H1 (cell line): ENCODE results near the gene SERPINA12. TPM values are rescaled to one million over a fixed set of nuclear protein-coding genes. Genes with fewer than 3 reads are reported as not detected.

Experiments
- CTCF ChIA-PET: fragments of 300-600 bp; sonication (Branson Sonifier 250); formaldehyde crosslinking; loops from one replicate; lab custom pipeline; 2021; ENCODE audit not compliant: partially characterized antibody; lab: Charles Lee
- POLR2A ChIA-PET: fragments of 300-600 bp; sonication (Branson Sonifier 250); formaldehyde crosslinking; loops from one replicate; lab custom pipeline; 2021; ENCODE audit warnings: inconsistent platforms; ENCODE audit not compliant: partially characterized antibody; lab: Charles Lee
- DNase-seq, 2 experiments: peaks; one replicate each; pipeline versions ENCODE4 v3.0.0 to v3.0.0-alpha.2; 2010 to 2022; ENCODE audit warnings: low spot score in 2 of 2, low read depth in 1 of 2, mixed read lengths in 1 of 2
- FAIRE-seq: peaks from 2 replicates; lab custom pipeline; 2011; peaks lifted over from hg19 to GRCh38; lab: Jason Lieb, UNC
- H2AFZ ChIP-seq: 2 replicates; pipeline ENCODE4 v1.8.1; 2012; ENCODE audit warnings: low read length, inconsistent platforms
- H2AK5ac ChIP-seq: 2 replicates; pipeline ENCODE4 v1.6.1; 2013; ENCODE audit warnings: low read depth, low read length
- H2BK120ac ChIP-seq: replicated peaks from 2 replicates; pipeline ENCODE3; 2013; ENCODE audit warnings: low read depth, low read length, inconsistent platforms
- H2BK12ac ChIP-seq: 2 replicates; pipeline ENCODE4 v1.6.1; 2013; ENCODE audit warnings: low read depth, low read length
- H2BK15ac ChIP-seq: 2 replicates; pipeline ENCODE4 v1.6.1; 2013; ENCODE audit warnings: low read length
- H2BK20ac ChIP-seq: 2 replicates; pipeline ENCODE4 v1.6.1; 2013; ENCODE audit warnings: low read length
- H2BK5ac ChIP-seq: 2 replicates; pipeline ENCODE4 v1.6.1; 2013; ENCODE audit warnings: low read depth, low read length
- H3K14ac ChIP-seq: 2 replicates; pipeline ENCODE4 v1.6.1; 2013; ENCODE audit warnings: inconsistent platforms; ENCODE audit not compliant: insufficient read length
- H3K18ac ChIP-seq: 2 replicates; pipeline ENCODE4 v1.6.1; 2013; ENCODE audit warnings: low read length; ENCODE audit errors: extremely low read depth
- H3K23ac ChIP-seq: 2 replicates; pipeline ENCODE4 v1.6.1; 2013; ENCODE audit warnings: inconsistent platforms; ENCODE audit not compliant: insufficient read length
- H3K23me2 ChIP-seq: 2 replicates; pipeline ENCODE4 v1.6.1; 2013; ENCODE audit warnings: low read depth, low read length
- H3K27ac ChIP-seq: 2 replicates; pipeline ENCODE4 v1.6.1; 2011; ENCODE audit warnings: low read depth, low read length, inconsistent platforms
- H3K27me3 ChIP-seq, 4 experiments: replicated peaks in 1 of 4; 1 replicate in 1 of 4; 2 replicates in 3 of 4; pipeline versions ENCODE4 v1.6.1 to v1.8.1; 2011 to 2013; ENCODE audit warnings: low read length in 3 of 4, mild to moderate bottlenecking in 3 of 4, inconsistent platforms in 2 of 4, mixed read lengths in 2 of 4, moderate library complexity in 1 of 4; ENCODE audit not compliant: control insufficient read depth in 3 of 4, insufficient read depth in 3 of 4; ENCODE audit errors: extremely low read depth in 1 of 4
- H3K36me3 ChIP-seq, 4 experiments: 2 replicates each; pipeline versions ENCODE4 v1.6.1 to v1.8.1; 2011 to 2013; ENCODE audit warnings: mild to moderate bottlenecking in 4 of 4, low read length in 3 of 4, moderate library complexity in 2 of 4, control low read depth in 1 of 4, inconsistent platforms in 1 of 4; ENCODE audit not compliant: insufficient read depth in 4 of 4, control insufficient read depth in 2 of 4
- H3K4ac ChIP-seq: replicated peaks from 2 replicates; pipeline ENCODE3; 2013; ENCODE audit warnings: low read length, low read depth, mixed read lengths, inconsistent platforms; ENCODE audit not compliant: insufficient read length
- H3K4me1 ChIP-seq, 4 experiments: replicated peaks in 1 of 4; 1 replicate in 1 of 4; 2 replicates in 3 of 4; pipeline versions ENCODE4 v1.6.1 to v1.8.1; 2011 to 2013; ENCODE audit warnings: low read length in 3 of 4, inconsistent platforms in 2 of 4, mixed read lengths in 1 of 4; ENCODE audit not compliant: insufficient read depth in 4 of 4, control insufficient read depth in 3 of 4
- H3K4me2 ChIP-seq, 2 experiments: 2 replicates each; pipeline versions ENCODE4 v1.6.1 to v1.8.1; 2011 to 2013; ENCODE audit warnings: low read depth in 2 of 2, low read length in 2 of 2, control low read depth in 1 of 2, inconsistent platforms in 1 of 2, mild to moderate bottlenecking in 1 of 2; ENCODE audit not compliant: insufficient read depth in 1 of 2
- H3K4me3 ChIP-seq, 4 experiments: fragments of 200-600, 300-600 bp in 1 of 4; sonication (generic), shearing (Covaris generic), sonication (Bioruptor Twin) in 1 of 4; 2 replicates each; pipeline versions ENCODE4 v1.5.1 to v1.8.1; 2011 to 2016; ENCODE audit warnings: low read length in 4 of 4, low read depth in 3 of 4, control low read depth in 2 of 4, inconsistent platforms in 2 of 4, mild to moderate bottlenecking in 2 of 4, mixed read lengths in 1 of 4, moderate library complexity in 1 of 4; ENCODE audit not compliant: insufficient read depth in 2 of 4; ENCODE audit errors: extremely low read depth in 1 of 4
- H3K56ac ChIP-seq: replicated peaks from 2 replicates; pipeline ENCODE3; 2013; ENCODE audit warnings: low read depth, mild to moderate bottlenecking, mixed read lengths, low read length, inconsistent platforms; ENCODE audit not compliant: insufficient read length
- H3K79me1 ChIP-seq: 2 replicates; pipeline ENCODE4 v1.6.1; 2013; ENCODE audit warnings: low read depth, low read length, control low read depth
- H3K79me2 ChIP-seq, 2 experiments: 2 replicates each; pipeline versions ENCODE4 v1.6.1 to v1.8.1; 2012 to 2013; ENCODE audit warnings: low read length in 2 of 2, mild to moderate bottlenecking in 2 of 2, inconsistent platforms in 1 of 2; ENCODE audit not compliant: insufficient read depth in 2 of 2, control insufficient read depth in 1 of 2
- H3K9ac ChIP-seq, 4 experiments: replicated peaks in 1 of 4; 1 replicate in 1 of 4; 2 replicates in 3 of 4; pipeline versions ENCODE4 v1.6.1 to v1.8.1; 2011 to 2013; ENCODE audit warnings: low read depth in 3 of 4, low read length in 3 of 4, control low read depth in 2 of 4, mild to moderate bottlenecking in 2 of 4, moderate library complexity in 2 of 4, inconsistent platforms in 1 of 4; ENCODE audit errors: extremely low read depth in 1 of 4
- H3K9me3 ChIP-seq, 2 experiments: 2 replicates each; pipeline versions ENCODE4 v1.6.1 to v1.8.1; 2012 to 2013; ENCODE audit warnings: mild to moderate bottlenecking in 2 of 2, moderate library complexity in 2 of 2, control low read depth in 1 of 2, inconsistent platforms in 1 of 2, low read depth in 1 of 2, low read length in 1 of 2, mixed read lengths in 1 of 2; ENCODE audit not compliant: insufficient read depth in 2 of 2
- H4K20me1 ChIP-seq, 2 experiments: replicated peaks in 1 of 2; 2 replicates each; pipeline versions ENCODE3 to v1.8.1; 2011 to 2013; ENCODE audit warnings: inconsistent platforms in 2 of 2, low read length in 2 of 2, mild to moderate bottlenecking in 1 of 2; ENCODE audit not compliant: insufficient read depth in 2 of 2, control insufficient read depth in 1 of 2
- H4K5ac ChIP-seq: 2 replicates; pipeline ENCODE4 v1.6.1; 2013; ENCODE audit warnings: low read length, low read depth, mixed read lengths, inconsistent platforms; ENCODE audit not compliant: insufficient read length
- H4K8ac ChIP-seq: 2 replicates; pipeline ENCODE4 v1.8.0; 2013; ENCODE audit warnings: mild to moderate bottlenecking, moderate library complexity, low read length, inconsistent platforms; ENCODE audit not compliant: insufficient read depth; ENCODE audit errors: extremely low read depth
- H4K91ac ChIP-seq: replicated peaks from 2 replicates; pipeline ENCODE3; 2013; ENCODE audit warnings: low read length, mixed read lengths, inconsistent platforms; ENCODE audit not compliant: insufficient read length
- CEBPB ChIP-seq: IDR thresholded peaks from 2 replicates; pipeline ENCODE4 v1.6.1; 2012; ENCODE audit warnings: low read depth, low read length
- CHD1 ChIP-seq: IDR thresholded peaks from 2 replicates; pipeline ENCODE4 v1.6.1; 2012; ENCODE audit warnings: low read depth, low read length, improper control_type of control experiment
- CHD2 ChIP-seq: IDR thresholded peaks from 2 replicates; pipeline ENCODE4 v1.6.1; 2012; ENCODE audit warnings: low read length, improper control_type of control experiment
- GTF2F1 ChIP-seq: IDR thresholded peaks from 2 replicates; pipeline ENCODE4 v1.6.1; 2012; ENCODE audit warnings: low read depth, low read length, improper control_type of control experiment, borderline replicate concordance
- RAD21 ChIP-seq, 2 experiments: IDR thresholded peaks in 1 of 2; conservative IDR thresholded peaks in 1 of 2; 2 replicates each; pipeline ENCODE4 v1.6.1; 2011; ENCODE audit warnings: low read depth in 2 of 2, low read length in 2 of 2, improper control_type of control experiment in 1 of 2, inconsistent platforms in 1 of 2, mild to moderate bottlenecking in 1 of 2, moderate library complexity in 1 of 2
- RBBP5 ChIP-seq: IDR thresholded peaks from 2 replicates; pipeline ENCODE4 v1.7.1; 2012; ENCODE audit warnings: low read depth, mild to moderate bottlenecking, inconsistent platforms, low read length, moderate library complexity, borderline replicate concordance
- SRF ChIP-seq: IDR thresholded peaks from 2 replicates; pipeline ENCODE4 v1.6.1; 2011; ENCODE audit warnings: mild to moderate bottlenecking, low read depth, low read length, moderate library complexity
- SUZ12 ChIP-seq: fragments of 200-600 bp; sonication (generic); IDR thresholded peaks from 2 replicates; pipeline ENCODE4 v1.6.1; 2012; ENCODE audit warnings: mild to moderate bottlenecking, inconsistent platforms, low read length, moderate library complexity, mixed read lengths
- TAF1 ChIP-seq: IDR thresholded peaks from 2 replicates; pipeline ENCODE4 v1.6.1; 2011; ENCODE audit warnings: mild to moderate bottlenecking, low read depth, low read length
- YY1 ChIP-seq: IDR thresholded peaks from 2 replicates; pipeline ENCODE4 v1.6.1; 2011; ENCODE audit warnings: low read depth, mild to moderate bottlenecking, low read length
- WGBS, 2 experiments: shearing (Covaris generic) in 1 of 2; methylation state at CpG; one replicate each; pipeline versions ENCODE4 v1.1.6 to v1.1.7; 2013 to 2015; ENCODE audit warnings: low lambda C conversion rate in 2 of 2, mixed read lengths in 2 of 2, inconsistent platforms in 1 of 2, low coverage in 1 of 2, missing lambda C conversion rate in 1 of 2; ENCODE audit not compliant: insufficient replicate concordance in 2 of 2, insufficient coverage in 1 of 2, insufficient read length in 1 of 2; ENCODE audit errors: extremely low coverage in 1 of 2, missing lambda C conversion rate in 1 of 2; 5-methylcytosine and 5-hydroxymethylcytosine counted together
- polyA plus RNA-seq, 7 experiments: library from polyadenylated mRNA; depleted of rRNA in 3 of 7; stranded (reverse) in 5 of 7; unstranded in 2 of 7; fragments of >200 nt in 5 of 7; fragments of 200-250 nt in 2 of 7; gene quantifications; 1 replicate in 5 of 7; 2 replicates in 1 of 7; 4 replicates in 1 of 7; pipeline versions ENCODE4 v1.2.1 to v1.2.3, GENCODE V29; 2011 to 2013; ENCODE audit warnings: missing spikeins in 2 of 7, mixed read lengths in 2 of 7
- total RNA-seq: library from RNA; stranded (reverse); fragmentation: NEBNext Ultra II Directional; extraction: Animal tissue kit (Norgen Biotek cat#: 25700); gene quantifications from 2 replicates; pipeline ENCODE4 v1.2.1, GENCODE V29; 2021
- TF ChIP-seq, protein P1 (sequence below): IDR thresholded peaks from 2 replicates; pipeline ENCODE4 v1.6.1; 2011; ENCODE audit warnings: low read length, improper control_type of control experiment

The SERPINA12 gene
- total and polyA plus RNA-seq, 2 of the 8 experiments (the other 6 are each of a cell fraction or from before 2014, with no cell fraction given): not detected

DNA sequence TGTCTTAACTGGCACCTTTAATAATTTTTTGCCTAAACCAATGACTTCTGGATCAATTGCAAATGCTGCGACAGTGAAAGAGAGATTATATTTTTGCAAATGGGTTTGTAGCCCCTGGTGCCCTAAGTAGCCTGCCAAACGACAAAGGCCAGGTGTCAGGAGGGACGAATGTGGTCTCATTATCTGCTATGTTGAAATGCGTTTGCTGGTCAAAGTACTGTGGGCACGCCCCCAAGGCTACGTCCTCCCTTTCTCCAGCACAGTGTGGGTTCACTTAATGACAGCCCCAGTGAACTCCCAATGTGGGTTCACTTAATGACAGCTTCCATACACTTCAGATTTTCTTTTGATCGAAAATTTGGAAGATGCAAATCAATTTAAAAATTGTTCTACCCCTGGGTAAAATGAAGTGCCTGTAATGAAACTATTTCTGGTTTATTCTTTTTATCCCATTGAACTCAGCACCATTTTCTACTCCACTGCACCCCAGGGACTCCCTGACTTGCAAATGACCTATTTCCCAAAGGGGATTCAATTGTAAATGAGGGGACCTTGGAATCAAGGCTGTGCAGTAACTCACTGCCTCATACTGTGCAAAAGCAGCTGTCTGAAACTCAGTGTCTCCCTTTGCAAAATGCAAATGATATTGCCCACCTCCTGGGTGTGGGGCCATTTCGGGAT, 58.0 kb downstream of the SERPINA12 start:
- no peak overlapping the region for H3K56ac ChIP-seq
- no peaks in the 10 kb centered on the region for H4K20me1 ChIP-seq
- peak overlapping the region; percentile 14 for H4K5ac ChIP-seq
- H3K27ac ChIP-seq: peak overlapping the region; percentile 12; the same call in 1 of the 2 replicates
- H3K9ac ChIP-seq: no peak overlapping the region
- H2AFZ ChIP-seq: no peak overlapping the region
- peaks cover 2% of the 10 kb centered on the region; the same call in 1 of the 2 replicates for H3K23me2 ChIP-seq
- no peak overlapping the region for H2BK120ac ChIP-seq
- H2AK5ac ChIP-seq: no peak overlapping the region
- H3K4ac ChIP-seq: no peak overlapping the region
- no peaks in the 10 kb centered on the region for H3K79me2 ChIP-seq
- no peaks in the 10 kb centered on the region; a peak in 1 of 7 replicates for H3K27me3 ChIP-seq
- peak overlapping the region; percentile 47 to 75 for H3K4me2 ChIP-seq
- no peak overlapping the region for H2BK12ac ChIP-seq
- peak overlapping the region; percentile 97; the same call in 1 of the 2 replicates for H2BK20ac ChIP-seq
- no peaks in the 10 kb centered on the region for H3K79me1 ChIP-seq
- peak overlapping the region; percentile 85 for H3K18ac ChIP-seq
- peak overlapping the region in 3 of 4 experiments; percentile 14 to 45 (median 23); a peak in 5 of 8 replicates for H3K4me3 ChIP-seq
- peak overlapping the region; percentile 55; the same call in 1 of the 2 replicates for H2BK5ac ChIP-seq
- POLR2A ChIA-PET: interaction anchor here (0.6 to 1.5 kb wide), 4 partner anchors 10 to 319 kb away, joined by 3 to 8 read pairs (median 4); partner anchors contain the start of gene GSC
- CTCF ChIA-PET: interaction anchor here (0.7 to 2.5 kb wide), 7 partner anchors 17 to 191 kb away, joined by 3 to 13 read pairs (median 4); no protein-coding TSS in a partner anchor
- H3K36me3 ChIP-seq: no peaks in the 10 kb centered on the region
- no peak overlapping the region for H3K23ac ChIP-seq
- H4K8ac ChIP-seq: no peak overlapping the region
- peaks cover 10 to 27% (median 19%) of the 10 kb centered on the region in 4 experiments for H3K4me1 ChIP-seq
- whole genome bisulfite sequencing, 2 experiments: 1% methylated on average over 8 of the region's 8 CpGs; no CpG with 5 or more reads in 1 of the 2 experiments
- H2BK15ac ChIP-seq: 0 out of 2 replicates have a peak overlapping the region, but pooled peaks have one; percentile 77
- FAIRE-seq (peak; percentile 84), DNase-seq (peak in 1 of 2 experiments; percentile 63)
- H4K91ac ChIP-seq: peak overlapping the region; percentile 78
- H3K9me3 ChIP-seq: 0 out of 4 replicates have a peak, but pooled peaks cover 0 to 5% of the 10 kb centered on the region in 2 experiments
- H3K14ac ChIP-seq: no peak overlapping the region
- TF ChIP-seq YY1 (0 out of 2 replicates have a peak, but pooled peaks have one; percentile 10), SRF (no peak), RAD21 (IDR thresholded peaks at IDR 0.05 in 1 of 2, conservative IDR thresholded peaks at IDR 0.05 in 1 of 2; ENCODE audit: low read depth in 2 of 2, low read length in 2 of 2) (no peak), CEBPB (no peak), TAF1 (no peak), CHD2 (peak; percentile 24; the same call in 1 of the 2 replicates), SUZ12 (no peak), GTF2F1 (no peak), RBBP5 (no peak), CHD1 (no peak)
- TF ChIP-seq, protein P1, sequence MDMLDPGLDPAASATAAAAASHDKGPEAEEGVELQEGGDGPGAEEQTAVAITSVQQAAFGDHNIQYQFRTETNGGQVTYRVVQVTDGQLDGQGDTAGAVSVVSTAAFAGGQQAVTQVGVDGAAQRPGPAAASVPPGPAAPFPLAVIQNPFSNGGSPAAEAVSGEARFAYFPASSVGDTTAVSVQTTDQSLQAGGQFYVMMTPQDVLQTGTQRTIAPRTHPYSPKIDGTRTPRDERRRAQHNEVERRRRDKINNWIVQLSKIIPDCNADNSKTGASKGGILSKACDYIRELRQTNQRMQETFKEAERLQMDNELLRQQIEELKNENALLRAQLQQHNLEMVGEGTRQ: no peak
